Measurements from ENCODE around the gene PRSS12. TPM values are rescaled to one million over a fixed set of nuclear protein-coding genes. Genes with fewer than 3 reads are reported as not detected.

The PRSS12 gene
- total and polyA plus RNA-seq, 9 donors = 0.35 to 5.9 (median 1.2) TPM

- 90 to 93% (median 91%) methylated on average over 4 of the region's 4 CpGs for WGBS, 3 donors
- intact Hi-C loops (cut with DNase I) = no loop called here
These were observed 75.6 kb downstream of the PRSS12 start for GRCh38 chr4:118277243-118277642.

DNA sequence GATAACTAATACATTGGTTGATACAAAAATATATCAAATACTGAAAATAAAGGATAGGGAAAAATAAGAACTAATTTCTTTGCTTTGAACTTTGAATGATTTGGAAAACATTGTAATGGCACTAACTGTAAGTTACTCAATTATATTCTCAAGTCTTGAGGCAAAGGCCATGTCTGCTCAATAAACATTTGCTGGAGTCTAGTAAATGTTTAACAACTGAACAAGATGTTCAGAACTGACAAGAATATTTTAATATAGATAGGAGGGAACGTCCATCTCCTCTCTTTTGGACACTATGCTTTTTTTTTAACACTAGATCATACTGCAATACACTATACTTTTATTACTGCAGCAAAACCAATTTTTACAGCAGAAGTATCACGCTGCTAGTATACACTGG, 76.2 kb downstream of the PRSS12 start:
- H3K9me3 ChIP-seq = no peaks in the 10 kb centered on the region
- TF ChIP-seq POLR2A (IDR thresholded peaks at IDR 0.05) (no peak), EP300 (IDR thresholded peaks at IDR 0.05) (no peak), CTCF (IDR thresholded peaks at IDR 0.05) (no peak)
- no peaks in the 10 kb centered on the region for H3K27me3 ChIP-seq
- 60 to 77% (median 70%) methylated on average over 2 of the region's 2 CpGs for WGBS, 3 donors
- no peaks in the 10 kb centered on the region for H3K4me1 ChIP-seq (ENCODE audit: insufficient read depth)
- no peaks in the 10 kb centered on the region for H3K36me3 ChIP-seq
- no peak overlapping the region for H3K27ac ChIP-seq
- intact Hi-C loops (cut with DNase I) = no loop called here
- no peak for DNase-seq
- no peak overlapping the region for H3K4me3 ChIP-seq

More at GRCh38 chr4:118277243-118277642, 75.6 kb downstream of the PRSS12 start:
- Histone ChIP-seq H3K4me3 (no peak overlapping the region), H3K9me3 (no peaks in the 10 kb centered on the region), H3K27ac (no peak overlapping the region), H3K36me3 (no peaks in the 10 kb centered on the region), H3K27me3 (no peaks in the 10 kb centered on the region), H3K4me1 (ENCODE audit: insufficient read depth) (peaks cover 3% of the 10 kb centered on the region)
- TF ChIP-seq CTCF (IDR thresholded peaks at IDR 0.05) = no peak
- no peak for DNase-seq

- DNase-seq = no peak
- TF ChIP-seq EP300 (IDR thresholded peaks at IDR 0.05) (no peak), CTCF (IDR thresholded peaks at IDR 0.05) (no peak), POLR2A (IDR thresholded peaks at IDR 0.05) (no peak)
- H3K27ac ChIP-seq = no peak overlapping the region
- H3K27me3 ChIP-seq = no peaks in the 10 kb centered on the region
- intact Hi-C loops (cut with DNase I) = no loop called here
- no peak overlapping the region for H3K4me3 ChIP-seq
- no peaks in the 10 kb centered on the region for H3K9me3 ChIP-seq
- no peaks in the 10 kb centered on the region for H3K36me3 ChIP-seq
- WGBS, 3 donors = 83 to 91% (median 85%) methylated on average over 1 of the region's 1 CpG
- H3K4me1 ChIP-seq (ENCODE audit: insufficient read depth) = no peaks in the 10 kb centered on the region
These were observed 79.2 kb downstream of the PRSS12 start for GRCh38 chr4:118273642-118274041.

DNA sequence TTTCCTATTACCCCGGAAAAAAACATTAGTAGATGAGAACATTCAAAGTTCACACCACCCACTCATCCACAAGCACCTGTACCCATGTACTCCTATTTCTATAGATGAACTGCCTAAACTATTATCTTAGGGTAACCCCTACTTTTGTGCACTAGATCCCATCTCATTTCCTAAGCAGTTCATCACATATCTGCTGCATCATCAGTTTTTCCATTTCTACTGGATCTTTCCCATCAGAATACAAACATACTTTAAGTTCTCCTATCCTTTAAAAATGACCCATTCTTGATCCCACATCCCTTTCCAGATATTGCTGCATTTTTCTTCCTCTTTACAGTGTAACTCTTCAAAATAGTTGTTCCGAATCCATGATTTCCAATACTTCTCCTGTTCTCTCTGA, 81.0 kb downstream of the PRSS12 start:
- Histone ChIP-seq H3K36me3 (no peaks in the 10 kb centered on the region), H3K27me3 (no peaks in the 10 kb centered on the region), H3K9me3 (no peaks in the 10 kb centered on the region), H3K4me3 (no peak overlapping the region), H3K27ac (no peak overlapping the region), H3K4me1 (ENCODE audit: insufficient read depth) (no peaks in the 10 kb centered on the region)
- DNase-seq = no peak
- no peak for TF ChIP-seq POLR2A (IDR thresholded peaks at IDR 0.05)
- no peak for TF ChIP-seq CTCF (IDR thresholded peaks at IDR 0.05)
- TF ChIP-seq EP300 (IDR thresholded peaks at IDR 0.05) = no peak
- WGBS, 3 donors = 85 to 95% (median 86%) methylated on average over 2 of the region's 2 CpGs
- intact Hi-C loops (cut with DNase I) = no loop called here

GRCh38 chr4:118270492-118270891, 82.3 kb downstream of the PRSS12 start:
- no peaks in the 10 kb centered on the region for H3K36me3 ChIP-seq
- WGBS, 3 donors = 0 to 3% (median 0%) methylated on average over 2 of the region's 2 CpGs
- H3K9me3 ChIP-seq = no peaks in the 10 kb centered on the region
- no peak overlapping the region for H3K4me3 ChIP-seq
- no peak overlapping the region for H3K27ac ChIP-seq
- peaks cover 3% of the 10 kb centered on the region for H3K4me1 ChIP-seq (ENCODE audit: insufficient read depth)
- no peaks in the 10 kb centered on the region for H3K27me3 ChIP-seq
- no peak for TF ChIP-seq EP300 (IDR thresholded peaks at IDR 0.05)
- TF ChIP-seq CTCF (IDR thresholded peaks at IDR 0.05) = peak in 2 of 3 donors; percentile 11 to 29
- no peak for DNase-seq
- intact Hi-C loops (cut with DNase I) = no loop called here

Data from ovary (tissue), 9 donors.